SK-N-SH treated with all-trans-retinoic acid at 6 μM for 48 hours (cell line): ENCODE measurements around the gene ZBTB43.

ENCODE experiments used
- ATAC-seq: fragments of 200-7000 bp; cut with Tn5 transposase; 3 replicates; pipeline ENCODE4 v1.9.1; 2020; ENCODE audit warnings: mild to moderate bottlenecking, moderate library complexity
- BACH2 ChIP-seq: fragments of 250-450 bp; sonication (Bioruptor Pico); IDR thresholded peaks from 2 replicates; pipeline ENCODE4 v1.9.0; 2021; ENCODE audit warnings: mild to moderate bottlenecking, borderline replicate concordance
- ESRRG ChIP-seq: fragments of 250-450 bp; sonication (Bioruptor Pico); IDR thresholded peaks from 2 replicates; pipeline ENCODE4 v1.6.1; 2021; ENCODE audit warnings: mild to moderate bottlenecking
- GLIS3 ChIP-seq: fragments of 250-450 bp; sonication (Bioruptor Pico); IDR thresholded peaks from 2 replicates; pipeline ENCODE4 v1.5.0; 2020; ENCODE audit warnings: mild to moderate bottlenecking, moderate library complexity
- ISL1 ChIP-seq: fragments of 250-450 bp; sonication (Bioruptor Pico); IDR thresholded peaks from 2 replicates; pipeline ENCODE4 v2.1.2; 2022; ENCODE audit warnings: mild to moderate bottlenecking, moderate library complexity
- OSR1 ChIP-seq: fragments of 250-450 bp; sonication (Bioruptor Pico); IDR thresholded peaks from 2 replicates; pipeline ENCODE4 v1.8.0; 2022; ENCODE audit warnings: moderate library complexity, mild to moderate bottlenecking, inconsistent platforms
- RARB ChIP-seq: fragments of 250-450 bp; sonication (Bioruptor Pico); IDR thresholded peaks from 2 replicates; pipeline ENCODE4 v1.8.0; 2021; ENCODE audit warnings: mild to moderate bottlenecking, moderate library complexity
- SNAI2 ChIP-seq: fragments of 250-450 bp; sonication (Bioruptor Pico); IDR thresholded peaks from 2 replicates; pipeline ENCODE4 v1.5.0; 2020; ENCODE audit warnings: mild to moderate bottlenecking, moderate library complexity
- TCF4 ChIP-seq: fragments of 250-450 bp; sonication (Bioruptor Pico); IDR thresholded peaks from 2 replicates; pipeline ENCODE4 v1.8.0; 2021; ENCODE audit warnings: mild to moderate bottlenecking, moderate library complexity, borderline replicate concordance
- ZC3H10 ChIP-seq: fragments of 250-450 bp; sonication (Bioruptor Pico); IDR thresholded peaks from 2 replicates; pipeline ENCODE4 v1.5.1; 2021; ENCODE audit warnings: mild to moderate bottlenecking, moderate library complexity
- ZFP3 ChIP-seq: fragments of 250-450 bp; sonication (Bioruptor Pico); IDR thresholded peaks from 2 replicates; pipeline ENCODE4 v1.5.0; 2020; ENCODE audit warnings: mild to moderate bottlenecking, moderate library complexity
- ZFP30 ChIP-seq: fragments of 450-650 bp; formaldehyde crosslinking; IDR thresholded peaks from 2 replicates; pipeline ENCODE4 v1.5.0; 2022; ENCODE audit warnings: mild to moderate bottlenecking, moderate library complexity
- ZNF565 ChIP-seq: fragments of 450-650 bp; formaldehyde crosslinking; conservative IDR thresholded peaks from 2 replicates; pipeline ENCODE4 v1.5.0; 2020; ENCODE audit warnings: low read depth, mild to moderate bottlenecking, moderate library complexity
- ZNF70 ChIP-seq: fragments of 450-650 bp; formaldehyde crosslinking; IDR thresholded peaks from 2 replicates; pipeline ENCODE4 v1.5.0; 2020; ENCODE audit warnings: mild to moderate bottlenecking, moderate library complexity
- ZNF8 ChIP-seq: fragments of 450-650 bp; formaldehyde crosslinking; IDR thresholded peaks from 2 replicates; pipeline ENCODE4 v1.5.0; 2020; ENCODE audit warnings: mild to moderate bottlenecking, moderate library complexity
- TF ChIP-seq, protein P1 (sequence below): fragments of 250-450 bp; sonication (Bioruptor Pico); IDR thresholded peaks from 2 replicates; pipeline ENCODE4 v1.8.0; 2021; ENCODE audit warnings: low read depth, mild to moderate bottlenecking, moderate library complexity, borderline replicate concordance
- TF ChIP-seq, protein P2 (sequence below): fragments of 250-450 bp; sonication (Bioruptor Pico); IDR thresholded peaks from 2 replicates; pipeline ENCODE4 v1.5.0; 2020; ENCODE audit warnings: mild to moderate bottlenecking, moderate library complexity
- TF ChIP-seq, protein P3 (sequence below): fragments of 250-450 bp; sonication (Bioruptor Pico); IDR thresholded peaks from 2 replicates; pipeline ENCODE4 v1.8.0; 2020; ENCODE audit warnings: mild to moderate bottlenecking, moderate library complexity, borderline replicate concordance

The ZBTB43 gene

DNA sequence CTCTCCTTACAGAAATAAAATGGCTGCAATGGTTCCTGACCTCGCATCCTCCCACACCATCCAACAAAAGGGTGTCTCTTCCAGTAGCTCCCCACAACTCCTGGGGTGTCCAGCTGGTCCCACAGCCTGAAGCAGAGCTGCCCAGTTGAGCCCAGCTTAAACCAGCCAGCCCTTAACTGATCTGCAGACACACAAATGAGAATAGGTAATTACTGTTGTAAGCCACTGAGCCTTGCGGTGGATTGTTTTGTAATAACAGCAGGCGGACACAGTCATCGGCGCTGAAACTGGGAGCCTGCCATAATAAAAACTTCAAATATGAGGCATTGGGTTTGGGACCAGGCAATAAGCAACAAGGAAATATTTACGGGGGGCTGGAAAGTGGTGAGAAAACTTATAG, 10.4 kb upstream of the ZBTB43 start:
- ATAC-seq = no peak
- TF ChIP-seq OSR1 (CRISPR knock-in tag) (no peak), ZNF565 (CRISPR knock-in tag) (no peak), ISL1 (CRISPR knock-in tag) (no peak), ZNF8 (CRISPR knock-in tag) (no peak)

DNA sequence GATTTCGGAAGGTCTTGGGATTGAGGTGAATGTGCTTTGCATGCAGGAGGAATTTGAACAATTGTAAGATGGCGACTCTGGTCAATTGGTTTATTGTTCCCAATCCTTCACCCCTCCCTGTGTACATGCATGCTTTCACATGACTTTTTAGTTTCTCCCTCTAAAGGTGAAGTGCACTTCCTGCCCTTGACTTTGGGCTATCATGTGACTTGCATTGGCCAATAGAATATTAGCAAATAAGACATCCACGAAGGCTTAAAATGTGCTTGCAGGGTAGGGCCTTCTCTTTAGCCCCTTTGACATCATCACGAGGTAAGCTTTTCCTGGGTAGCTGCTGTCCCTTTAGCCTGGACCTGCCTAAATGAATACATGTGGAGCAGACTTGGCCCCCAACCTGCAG, 8.1 kb upstream of the ZBTB43 start:
- ATAC-seq = no peak
- TF ChIP-seq RARB (CRISPR knock-in tag) (no peak), GLIS3 (no peak), ZFP3 (CRISPR knock-in tag) (no peak), SNAI2 (CRISPR knock-in tag) (no peak), ISL1 (CRISPR knock-in tag) (no peak), BACH2 (CRISPR knock-in tag) (no peak), TCF4 (no peak), ZFP30 (CRISPR knock-in tag) (no peak), ZNF70 (CRISPR knock-in tag) (no peak)
- TF ChIP-seq, protein P1, sequence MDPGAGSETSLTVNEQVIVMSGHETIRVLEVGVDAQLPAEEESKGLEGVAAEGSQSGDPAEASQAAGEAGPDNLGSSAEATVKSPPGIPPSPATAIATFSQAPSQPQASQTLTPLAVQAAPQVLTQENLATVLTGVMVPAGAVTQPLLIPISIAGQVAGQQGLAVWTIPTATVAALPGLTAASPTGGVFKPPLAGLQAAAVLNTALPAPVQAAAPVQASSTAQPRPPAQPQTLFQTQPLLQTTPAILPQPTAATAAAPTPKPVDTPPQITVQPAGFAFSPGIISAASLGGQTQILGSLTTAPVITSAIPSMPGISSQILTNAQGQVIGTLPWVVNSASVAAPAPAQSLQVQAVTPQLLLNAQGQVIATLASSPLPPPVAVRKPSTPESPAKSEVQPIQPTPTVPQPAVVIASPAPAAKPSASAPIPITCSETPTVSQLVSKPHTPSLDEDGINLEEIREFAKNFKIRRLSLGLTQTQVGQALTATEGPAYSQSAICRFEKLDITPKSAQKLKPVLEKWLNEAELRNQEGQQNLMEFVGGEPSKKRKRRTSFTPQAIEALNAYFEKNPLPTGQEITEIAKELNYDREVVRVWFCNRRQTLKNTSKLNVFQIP (CRISPR knock-in tag) = no peak
- TF ChIP-seq, protein P2, sequence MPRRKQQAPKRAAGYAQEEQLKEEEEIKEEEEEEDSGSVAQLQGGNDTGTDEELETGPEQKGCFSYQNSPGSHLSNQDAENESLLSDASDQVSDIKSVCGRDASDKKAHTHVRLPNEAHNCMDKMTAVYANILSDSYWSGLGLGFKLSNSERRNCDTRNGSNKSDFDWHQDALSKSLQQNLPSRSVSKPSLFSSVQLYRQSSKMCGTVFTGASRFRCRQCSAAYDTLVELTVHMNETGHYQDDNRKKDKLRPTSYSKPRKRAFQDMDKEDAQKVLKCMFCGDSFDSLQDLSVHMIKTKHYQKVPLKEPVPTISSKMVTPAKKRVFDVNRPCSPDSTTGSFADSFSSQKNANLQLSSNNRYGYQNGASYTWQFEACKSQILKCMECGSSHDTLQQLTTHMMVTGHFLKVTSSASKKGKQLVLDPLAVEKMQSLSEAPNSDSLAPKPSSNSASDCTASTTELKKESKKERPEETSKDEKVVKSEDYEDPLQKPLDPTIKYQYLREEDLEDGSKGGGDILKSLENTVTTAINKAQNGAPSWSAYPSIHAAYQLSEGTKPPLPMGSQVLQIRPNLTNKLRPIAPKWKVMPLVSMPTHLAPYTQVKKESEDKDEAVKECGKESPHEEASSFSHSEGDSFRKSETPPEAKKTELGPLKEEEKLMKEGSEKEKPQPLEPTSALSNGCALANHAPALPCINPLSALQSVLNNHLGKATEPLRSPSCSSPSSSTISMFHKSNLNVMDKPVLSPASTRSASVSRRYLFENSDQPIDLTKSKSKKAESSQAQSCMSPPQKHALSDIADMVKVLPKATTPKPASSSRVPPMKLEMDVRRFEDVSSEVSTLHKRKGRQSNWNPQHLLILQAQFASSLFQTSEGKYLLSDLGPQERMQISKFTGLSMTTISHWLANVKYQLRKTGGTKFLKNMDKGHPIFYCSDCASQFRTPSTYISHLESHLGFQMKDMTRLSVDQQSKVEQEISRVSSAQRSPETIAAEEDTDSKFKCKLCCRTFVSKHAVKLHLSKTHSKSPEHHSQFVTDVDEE = no peak
- TF ChIP-seq, protein P3, sequence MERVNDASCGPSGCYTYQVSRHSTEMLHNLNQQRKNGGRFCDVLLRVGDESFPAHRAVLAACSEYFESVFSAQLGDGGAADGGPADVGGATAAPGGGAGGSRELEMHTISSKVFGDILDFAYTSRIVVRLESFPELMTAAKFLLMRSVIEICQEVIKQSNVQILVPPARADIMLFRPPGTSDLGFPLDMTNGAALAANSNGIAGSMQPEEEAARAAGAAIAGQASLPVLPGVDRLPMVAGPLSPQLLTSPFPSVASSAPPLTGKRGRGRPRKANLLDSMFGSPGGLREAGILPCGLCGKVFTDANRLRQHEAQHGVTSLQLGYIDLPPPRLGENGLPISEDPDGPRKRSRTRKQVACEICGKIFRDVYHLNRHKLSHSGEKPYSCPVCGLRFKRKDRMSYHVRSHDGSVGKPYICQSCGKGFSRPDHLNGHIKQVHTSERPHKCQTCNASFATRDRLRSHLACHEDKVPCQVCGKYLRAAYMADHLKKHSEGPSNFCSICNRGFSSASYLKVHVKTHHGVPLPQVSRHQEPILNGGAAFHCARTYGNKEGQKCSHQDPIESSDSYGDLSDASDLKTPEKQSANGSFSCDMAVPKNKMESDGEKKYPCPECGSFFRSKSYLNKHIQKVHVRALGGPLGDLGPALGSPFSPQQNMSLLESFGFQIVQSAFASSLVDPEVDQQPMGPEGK = no peak

DNA sequence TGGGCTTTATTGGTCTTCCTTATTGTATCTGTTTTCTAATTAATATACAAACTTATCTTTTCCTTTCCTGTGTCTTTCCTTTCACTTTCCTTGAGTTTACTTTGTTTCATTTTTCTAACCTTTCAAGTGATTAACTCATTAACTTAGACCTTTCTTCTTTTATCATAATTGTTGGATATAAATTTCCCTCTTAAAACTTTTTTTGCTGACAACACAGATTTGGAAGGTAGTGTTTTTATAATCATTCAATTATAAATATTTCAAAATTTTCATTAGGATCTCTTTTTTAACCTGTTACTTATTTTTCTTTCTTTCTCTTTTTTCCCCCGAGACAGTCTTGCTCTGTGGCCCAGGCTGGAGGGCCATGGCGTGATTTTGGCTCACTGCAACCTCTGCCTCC, 6.9 kb upstream of the ZBTB43 start:
- no peak for TF ChIP-seq ZNF565 (CRISPR knock-in tag)
- TF ChIP-seq, protein P1 (CRISPR knock-in tag) = no peak
- ATAC-seq = no peak

DNA sequence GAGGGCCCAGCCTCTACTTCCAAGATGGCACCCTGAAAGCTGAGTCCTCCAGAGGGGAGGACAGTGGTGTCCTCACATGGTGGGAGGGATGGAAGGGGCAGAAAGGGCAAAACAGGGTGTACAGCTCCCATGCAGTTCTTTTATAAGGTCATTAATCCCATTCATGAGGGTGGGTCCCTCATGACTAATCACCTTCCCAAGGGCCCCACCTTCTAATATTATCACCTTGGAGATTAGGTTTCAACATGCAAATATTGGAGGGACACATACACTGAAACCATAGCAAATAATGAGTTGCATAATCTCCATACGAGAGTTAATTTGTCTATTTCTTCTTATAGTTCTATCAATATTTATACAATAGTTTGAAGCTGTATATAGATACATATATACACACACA, 5.8 kb upstream of the ZBTB43 start:
- ATAC-seq = no peak
- TF ChIP-seq, protein P1 (CRISPR knock-in tag) = no peak
- no peak for TF ChIP-seq ZFP3 (CRISPR knock-in tag)
- TF ChIP-seq ZC3H10 (CRISPR knock-in tag) = no peak
- TF ChIP-seq, protein P3 = no peak
- TF ChIP-seq ESRRG (CRISPR knock-in tag) = no peak
